ENCODE results near the gene RWDD1.

DNA sequence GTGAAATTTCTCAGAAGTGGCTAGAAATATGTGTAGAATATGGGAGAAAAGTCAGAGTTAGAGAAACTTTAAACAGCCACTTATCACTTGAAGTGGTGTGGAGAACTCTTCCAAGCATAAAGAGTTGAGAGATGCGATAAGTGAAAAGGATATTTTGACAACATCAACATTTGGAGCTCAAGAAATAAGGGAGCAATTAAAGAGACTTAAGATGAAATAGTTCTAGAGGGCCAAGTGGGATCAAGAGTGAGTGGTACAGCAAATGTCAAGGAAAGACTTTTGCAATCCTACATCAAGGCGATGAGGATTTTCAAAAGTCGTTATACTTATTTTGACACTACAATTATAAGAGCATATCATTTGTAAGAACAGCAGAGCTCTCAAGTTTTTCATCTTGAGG is 54.6 kb downstream of the RWDD1 start:
- TF ChIP-seq, protein P1, sequence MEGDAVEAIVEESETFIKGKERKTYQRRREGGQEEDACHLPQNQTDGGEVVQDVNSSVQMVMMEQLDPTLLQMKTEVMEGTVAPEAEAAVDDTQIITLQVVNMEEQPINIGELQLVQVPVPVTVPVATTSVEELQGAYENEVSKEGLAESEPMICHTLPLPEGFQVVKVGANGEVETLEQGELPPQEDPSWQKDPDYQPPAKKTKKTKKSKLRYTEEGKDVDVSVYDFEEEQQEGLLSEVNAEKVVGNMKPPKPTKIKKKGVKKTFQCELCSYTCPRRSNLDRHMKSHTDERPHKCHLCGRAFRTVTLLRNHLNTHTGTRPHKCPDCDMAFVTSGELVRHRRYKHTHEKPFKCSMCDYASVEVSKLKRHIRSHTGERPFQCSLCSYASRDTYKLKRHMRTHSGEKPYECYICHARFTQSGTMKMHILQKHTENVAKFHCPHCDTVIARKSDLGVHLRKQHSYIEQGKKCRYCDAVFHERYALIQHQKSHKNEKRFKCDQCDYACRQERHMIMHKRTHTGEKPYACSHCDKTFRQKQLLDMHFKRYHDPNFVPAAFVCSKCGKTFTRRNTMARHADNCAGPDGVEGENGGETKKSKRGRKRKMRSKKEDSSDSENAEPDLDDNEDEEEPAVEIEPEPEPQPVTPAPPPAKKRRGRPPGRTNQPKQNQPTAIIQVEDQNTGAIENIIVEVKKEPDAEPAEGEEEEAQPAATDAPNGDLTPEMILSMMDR (IDR thresholded peaks at IDR 0.05; ENCODE audit: low read depth, low read length): no peak
- TF ChIP-seq EZH2phosphoT487 (IDR thresholded peaks at IDR 0.05; ENCODE audit: low read depth): no peak
